Vagina (tissue), 2 donors: ENCODE measurements around the gene PTGFRN.

Experiments used
- CTCF ChIP-seq, 3 experiments: fragments of 450-650 bp in 2 of 3; fragments of 200-600 bp in 1 of 3; sonication (generic) in 1 of 3; IDR thresholded peaks; one replicate each; pipeline ENCODE4 v1.5.1; 2017 to 2019; ENCODE audit warnings: antibody characterized with exemption in 3 of 3, mild to moderate bottlenecking in 2 of 3, moderate library complexity in 2 of 3
- POLR2A ChIP-seq, 2 donors: fragments of 450-650 bp; IDR thresholded peaks; one replicate each; pipeline ENCODE4 v1.6.1; 2017; ENCODE audit warnings: antibody characterized with exemption in 2 of 2, mild to moderate bottlenecking in 2 of 2, moderate library complexity in 2 of 2
- POLR2AphosphoS5 ChIP-seq, 2 donors: sonication (generic); formaldehyde crosslinking; IDR thresholded peaks; one replicate each; pipeline ENCODE4 v1.9.0; 2017; ENCODE audit warnings: antibody characterized with exemption in 2 of 2, mild to moderate bottlenecking in 2 of 2, low read depth in 1 of 2; ENCODE audit not compliant: insufficient read depth in 1 of 2

- TF ChIP-seq CTCF (IDR thresholded peaks at IDR 0.05) (no peak), POLR2AphosphoS5 (IDR thresholded peaks at IDR 0.05; ENCODE audit: insufficient read depth in 1 of 2, low read depth in 1 of 2) (no peak), POLR2A (IDR thresholded peaks at IDR 0.05) (no peak)
These were observed 80.1 kb downstream of the PTGFRN start for GRCh38 chr1:116989835-116990234.
